HT-29 (cell line): Measurements from ENCODE around the gene ATXN7. TPM values are rescaled to one million over a fixed set of nuclear protein-coding genes. Genes with fewer than 3 reads are reported as not detected.

Experiments used
- DNase-seq: peaks from one replicate; pipeline ENCODE4 v3.0.0-alpha.2; 2015; ENCODE audit warnings: low spot score
- small RNA-seq: library from RNA; depleted of rRNA; stranded (forward); fragments of <200 nt; gene quantifications from one replicate; pipeline ENCODE3, GENCODE V24; 2014
- total RNA-seq: library from RNA; depleted of rRNA; stranded (reverse); fragments of >200 nt; shearing (Covaris generic); gene quantifications from 2 replicates; pipeline ENCODE4 v1.2.3, GENCODE V29; 2014; rRNA removed

ATXN7 gene
- total RNA-seq, 1 experiment from 2014 or later, result 3.0 TPM

DNA sequence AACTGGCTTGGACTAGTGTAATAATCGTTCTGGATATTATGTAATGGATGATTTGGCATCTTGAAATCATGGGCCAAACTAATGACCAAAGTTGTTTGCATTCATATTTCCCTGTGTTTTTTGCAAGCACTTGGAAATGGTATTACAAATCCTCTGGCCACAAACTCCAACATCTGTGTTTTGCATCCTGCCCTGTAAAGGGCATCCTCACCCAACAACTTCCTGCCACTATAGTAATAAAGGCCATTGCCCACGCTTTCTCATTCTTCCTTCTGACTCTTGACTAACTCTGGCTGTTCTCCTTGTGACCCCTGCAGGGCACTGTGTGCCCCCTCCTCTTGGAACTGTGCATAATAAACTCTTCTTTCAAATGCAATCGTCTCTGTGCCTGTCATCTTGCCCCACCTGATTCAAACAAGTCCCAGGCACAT, 185.0 kb downstream of the ATXN7 start:
- DNase-seq, result no peak

DNA sequence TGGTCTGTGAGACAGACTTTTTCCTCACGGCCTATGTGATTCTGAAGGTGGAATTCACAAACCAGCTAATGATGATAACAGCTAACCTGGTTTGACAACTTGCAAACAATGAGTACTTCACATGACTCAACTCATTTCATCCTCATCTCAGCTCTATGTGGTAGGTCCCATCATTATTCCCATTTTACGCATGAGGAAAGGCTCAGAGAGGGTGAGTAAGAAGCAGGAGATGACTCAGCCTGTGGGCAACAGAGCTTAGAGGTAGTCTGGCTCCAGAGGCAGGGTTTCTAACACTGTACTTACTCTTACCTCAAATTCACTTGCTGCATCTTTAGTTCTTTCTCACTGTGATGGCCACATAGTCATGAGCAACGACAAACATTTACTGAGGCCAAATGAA, 185.5 kb downstream of the ATXN7 start:
- DNase-seq, result no peak

DNA sequence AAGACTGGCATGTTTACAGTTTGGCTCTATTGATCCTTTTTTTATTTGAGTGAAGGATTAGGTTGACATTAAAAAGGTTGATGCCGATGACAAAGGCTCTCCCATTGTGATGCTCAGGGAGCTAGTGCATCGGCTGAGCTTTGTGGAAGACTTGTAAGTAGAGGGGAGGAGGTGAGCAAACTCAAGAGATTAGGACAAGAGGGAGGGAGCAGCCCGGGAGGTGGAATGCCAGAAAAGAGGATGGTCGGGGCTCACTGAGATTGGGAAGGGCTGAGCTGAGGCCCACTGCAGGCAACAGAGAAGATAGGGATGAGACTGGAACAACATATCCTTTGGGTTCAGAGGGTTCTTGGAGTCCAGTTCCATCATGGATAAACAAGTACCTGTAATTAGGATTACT, 186.2 kb downstream of the ATXN7 start:
- no peak for DNase-seq

Small RNA genes within 50 kb of the gene (small RNA-seq; reads per million reads assigned to genes)
- gene SCAANT1, result not detected

Other genes starting within 250 kb of the ATXN7 start
- gene SNTN, start 211.2 kb upstream of the ATXN7 start, total RNA-seq, result not detected in 2 replicates
- gene C3orf49, start 44.6 kb upstream of the ATXN7 start, total RNA-seq, result not detected in 2 replicates
- gene THOC7, start 62 bp upstream of the ATXN7 start, total RNA-seq, result 25.6 and 26.1 TPM in 2 replicates
- not detected in 2 replicates for gene SCAANT1, start 48.5 kb downstream of the ATXN7 start, total RNA-seq
- gene PSMD6, start 159.6 kb downstream of the ATXN7 start, total RNA-seq, result 58.1 and 61.8 TPM in 2 replicates